HG03571 (cell line): ENCODE results near the gene MAB21L2.
"Not testable (repeated sequence)": the region's sequence is repeated elsewhere in the genome, so short reads cannot be mapped to it uniquely, and the experiment has no call there.

Source experiments
- ATAC-seq: cut with Tn5 transposase; IDR thresholded peaks from one replicate; pipeline ENCODE4 v1.9.1; 2021; ENCODE audit not compliant: unreplicated experiment

Gene MAB21L2

GRCh38 chr4:150582146-150582872 is at the start of gene MAB21L2:
Gene MAB21L2, plus strand, starts transcription at chr4:150582151. Its CDS starts 879 bp downstream, at chr4:150583030.
- ATAC-seq, result no peak

DNA sequence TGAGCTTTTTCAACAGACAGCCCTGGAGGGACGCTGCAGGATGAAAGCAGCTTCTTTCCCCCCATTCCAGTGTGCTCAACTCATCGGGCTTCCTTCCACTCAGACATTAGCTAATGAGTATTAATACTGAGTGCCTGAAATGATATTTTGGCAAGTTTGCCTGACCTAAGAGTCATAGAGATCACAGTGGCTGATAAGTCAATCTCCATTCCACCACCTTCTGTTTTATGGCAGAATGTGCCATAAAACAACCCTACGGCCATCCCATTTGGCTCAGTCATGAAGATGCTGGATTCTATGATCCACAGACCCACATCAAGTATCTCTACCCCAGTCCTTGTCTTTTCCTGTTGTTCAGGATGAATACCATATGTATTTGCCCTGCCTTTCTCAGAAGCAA is 48.3 kb upstream of the MAB21L2 start:
- no peak for ATAC-seq

- ATAC-seq, result no peak
Observed at GRCh38 chr4:150534818-150535217, 47.1 kb upstream of the MAB21L2 start.

DNA sequence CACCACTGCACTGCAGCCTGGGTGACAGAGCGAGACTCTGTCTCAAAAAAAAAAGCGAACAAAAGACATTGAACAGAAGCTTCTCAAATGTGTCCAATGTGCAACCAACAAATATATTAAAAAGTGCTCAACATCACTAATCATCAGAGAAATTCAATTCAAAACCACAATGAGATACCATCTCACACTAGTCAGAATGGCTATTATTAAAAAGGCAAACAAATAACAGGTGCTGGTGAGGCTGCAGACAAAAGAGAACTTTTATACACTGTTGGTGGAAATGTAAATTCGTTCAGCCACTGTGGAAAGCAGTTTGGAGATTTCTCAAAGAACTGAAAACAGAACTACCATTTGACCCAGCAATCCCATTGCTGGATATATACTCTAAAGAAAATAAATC is 44.0 kb upstream of the MAB21L2 start:
- not testable (repeated sequence) for ATAC-seq

DNA sequence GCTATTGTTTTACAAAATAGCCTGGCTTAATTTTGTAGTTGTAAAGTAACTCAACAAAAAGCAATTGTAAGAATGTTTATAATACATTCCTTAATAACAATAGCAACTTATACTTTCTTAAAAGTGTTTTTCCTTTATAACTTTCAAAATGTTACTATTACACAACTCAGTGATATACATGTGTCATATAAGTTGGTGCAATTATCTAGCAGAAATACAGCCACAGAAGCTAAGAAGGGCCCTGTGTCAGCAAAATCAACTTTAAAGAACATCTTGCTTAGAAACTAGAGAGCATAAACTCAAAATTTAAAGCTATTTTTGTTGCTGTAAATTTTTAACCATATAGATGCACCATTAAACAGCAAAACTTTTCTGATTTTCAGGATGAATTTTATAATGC is 41.4 kb upstream of the MAB21L2 start:
- no peak for ATAC-seq

- no peak for ATAC-seq
Observed at GRCh38 chr4:150540959-150541360, 41.0 kb upstream of the MAB21L2 start.

DNA sequence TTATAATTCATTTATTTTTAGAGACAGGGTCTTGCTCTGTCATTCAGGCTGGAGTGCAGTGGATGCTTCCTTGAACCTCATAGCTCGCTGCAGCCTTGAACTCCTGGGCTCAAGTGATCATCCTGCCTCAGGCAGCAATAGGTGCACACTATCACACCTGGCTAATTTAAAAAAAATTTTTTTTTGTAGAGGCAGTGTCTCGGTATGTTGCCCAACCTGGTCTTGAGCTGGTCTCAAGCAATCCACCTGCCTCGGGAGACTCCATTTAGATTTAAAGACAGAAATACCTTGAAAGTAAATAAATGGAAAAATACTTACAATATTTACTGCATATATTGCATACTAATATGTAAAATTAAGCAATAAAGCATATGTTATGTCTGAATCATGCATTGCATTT is 40.3 kb upstream of the MAB21L2 start:
- no peak for ATAC-seq

GRCh38 chr4:150543042-150543441 is 38.9 kb upstream of the MAB21L2 start:
- no peak for ATAC-seq

GRCh38 chr4:150546286-150546685 is 35.7 kb upstream of the MAB21L2 start:
- ATAC-seq, result no peak

DNA sequence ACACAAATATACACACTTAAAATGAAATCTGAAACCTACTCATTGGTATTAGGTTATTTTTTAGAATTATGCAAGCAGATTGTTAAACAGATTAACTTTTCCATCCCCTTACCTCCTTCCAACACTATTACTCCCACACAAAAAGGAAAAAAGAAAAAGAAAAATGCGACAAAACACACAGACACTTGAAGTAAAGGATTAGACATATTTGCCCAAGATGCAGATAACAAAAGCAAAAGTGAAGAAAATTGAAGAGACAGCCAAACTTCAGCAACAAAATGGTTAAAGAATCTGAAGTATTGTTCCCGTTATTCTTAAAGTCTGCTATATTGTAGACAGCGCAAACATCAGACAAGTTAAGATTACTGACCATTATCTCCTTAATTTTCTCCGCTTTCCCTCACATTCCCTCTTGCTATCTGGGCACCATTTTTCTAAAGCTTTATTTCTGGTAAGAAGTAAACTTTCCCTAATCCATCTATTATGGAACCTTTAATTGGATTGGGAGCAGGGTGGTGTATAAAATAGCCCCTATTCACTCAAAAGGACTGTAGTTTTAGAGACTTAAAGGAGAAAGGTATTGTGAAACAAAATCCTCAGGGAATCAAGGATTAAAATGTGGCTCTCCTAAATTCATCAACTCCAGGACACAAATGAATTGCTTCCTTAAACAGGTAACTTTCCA is 34.7 kb upstream of the MAB21L2 start:
- no peak for ATAC-seq

GRCh38 chr4:150557811-150558210 is 24.1 kb upstream of the MAB21L2 start:
- not testable (repeated sequence) for ATAC-seq

DNA sequence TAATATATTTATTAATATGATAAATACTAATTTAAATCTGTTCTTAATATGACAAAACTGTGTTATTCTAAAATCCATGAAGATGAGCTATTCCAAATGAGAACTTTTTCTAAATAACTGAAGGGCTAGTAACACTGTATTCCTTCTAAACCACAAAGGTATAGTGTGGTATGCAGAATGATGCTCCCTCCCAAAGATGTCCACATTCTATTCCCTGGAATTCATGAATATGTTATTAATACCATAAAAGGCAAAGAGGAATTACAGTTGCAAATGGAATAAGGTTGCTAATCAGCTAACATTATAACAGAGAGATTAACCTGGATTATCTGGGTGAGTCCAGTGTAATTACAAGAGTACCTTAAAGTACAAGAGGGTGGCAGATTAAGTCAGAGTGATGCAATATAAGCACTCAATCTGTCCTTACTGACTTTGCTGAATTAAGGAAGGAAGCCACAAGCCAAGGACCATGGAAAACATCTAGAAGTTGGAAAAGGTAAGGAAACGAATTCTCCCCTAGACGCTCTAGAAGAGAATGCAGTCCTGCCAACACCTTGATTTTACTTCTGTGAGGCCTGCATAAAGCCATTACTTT is 20.7 kb upstream of the MAB21L2 start:
- ATAC-seq, result no peak

- no peak for ATAC-seq
Observed at GRCh38 chr4:150562250-150562649, 19.7 kb upstream of the MAB21L2 start.

DNA sequence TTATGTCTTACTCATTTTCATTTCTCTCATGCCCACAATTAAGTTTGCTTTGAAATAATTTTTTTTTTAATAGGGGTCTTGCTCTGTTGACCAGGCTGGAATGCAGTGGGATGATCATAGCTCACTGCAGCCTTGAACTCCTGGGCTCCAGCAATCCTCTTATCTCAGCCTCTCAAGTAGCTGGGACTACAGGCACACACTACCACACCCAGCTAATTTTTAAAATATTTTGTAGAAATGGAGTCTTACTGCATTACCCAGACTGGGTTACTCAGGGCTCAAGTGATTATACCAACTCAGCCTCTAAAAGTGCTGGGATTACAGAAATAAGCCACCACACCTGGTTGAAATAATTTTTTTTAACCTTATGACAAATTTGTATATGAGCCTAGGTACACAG is 19.2 kb upstream of the MAB21L2 start:
- no peak for ATAC-seq

DNA sequence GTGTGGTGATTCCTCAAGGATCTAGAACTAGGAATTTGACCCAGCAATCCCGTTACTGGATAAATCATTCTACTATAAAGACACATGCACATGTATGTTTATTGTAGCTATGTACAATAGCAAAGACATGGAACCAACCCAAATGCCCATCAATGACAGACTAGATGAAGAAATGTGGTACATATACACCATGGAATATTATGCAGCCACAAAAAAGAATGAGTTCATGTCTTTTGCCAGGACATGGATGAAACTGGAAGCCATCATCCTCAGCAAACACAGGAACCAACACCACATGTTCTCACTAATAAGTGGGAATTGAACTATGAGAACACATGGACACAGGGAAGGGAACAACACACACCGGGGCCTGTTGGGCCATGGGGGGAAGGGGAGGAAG is 17.0 kb upstream of the MAB21L2 start:
- ATAC-seq, result not testable (repeated sequence)

- ATAC-seq, result no peak
Observed at GRCh38 chr4:150567070-150567469, 14.9 kb upstream of the MAB21L2 start.

DNA sequence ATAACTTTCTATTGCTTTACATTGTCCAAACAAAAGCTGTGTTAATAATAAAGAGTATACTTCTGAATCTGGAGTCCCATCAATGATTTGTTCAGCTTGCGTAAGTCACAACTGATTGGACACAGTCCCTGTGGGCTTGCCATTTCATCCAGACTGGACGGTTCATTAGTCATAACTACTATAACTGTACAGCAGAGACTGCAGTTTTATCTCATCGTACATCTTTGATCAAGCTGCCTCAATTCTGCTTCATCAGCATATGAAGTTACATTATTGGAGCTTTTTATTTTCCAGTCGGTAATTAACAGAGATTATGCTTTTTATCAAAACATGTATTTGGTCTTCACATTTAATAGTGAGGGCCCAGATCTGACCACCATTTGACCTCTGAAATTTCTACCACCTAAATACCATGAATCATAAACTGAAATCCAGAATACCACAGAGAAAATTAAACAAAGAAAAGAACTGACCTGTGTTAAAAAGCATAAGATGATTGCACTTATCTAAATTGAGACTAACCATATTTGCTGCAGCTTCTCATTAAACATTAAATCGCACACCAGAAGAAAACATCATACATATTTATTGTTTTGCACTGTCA is 12.5 kb upstream of the MAB21L2 start:
- ATAC-seq, result no peak

GRCh38 chr4:150569998-150570535 is 11.9 kb upstream of the MAB21L2 start:
- no peak for ATAC-seq

- no peak for ATAC-seq
Observed at GRCh38 chr4:150570862-150571261, 11.1 kb upstream of the MAB21L2 start.

DNA sequence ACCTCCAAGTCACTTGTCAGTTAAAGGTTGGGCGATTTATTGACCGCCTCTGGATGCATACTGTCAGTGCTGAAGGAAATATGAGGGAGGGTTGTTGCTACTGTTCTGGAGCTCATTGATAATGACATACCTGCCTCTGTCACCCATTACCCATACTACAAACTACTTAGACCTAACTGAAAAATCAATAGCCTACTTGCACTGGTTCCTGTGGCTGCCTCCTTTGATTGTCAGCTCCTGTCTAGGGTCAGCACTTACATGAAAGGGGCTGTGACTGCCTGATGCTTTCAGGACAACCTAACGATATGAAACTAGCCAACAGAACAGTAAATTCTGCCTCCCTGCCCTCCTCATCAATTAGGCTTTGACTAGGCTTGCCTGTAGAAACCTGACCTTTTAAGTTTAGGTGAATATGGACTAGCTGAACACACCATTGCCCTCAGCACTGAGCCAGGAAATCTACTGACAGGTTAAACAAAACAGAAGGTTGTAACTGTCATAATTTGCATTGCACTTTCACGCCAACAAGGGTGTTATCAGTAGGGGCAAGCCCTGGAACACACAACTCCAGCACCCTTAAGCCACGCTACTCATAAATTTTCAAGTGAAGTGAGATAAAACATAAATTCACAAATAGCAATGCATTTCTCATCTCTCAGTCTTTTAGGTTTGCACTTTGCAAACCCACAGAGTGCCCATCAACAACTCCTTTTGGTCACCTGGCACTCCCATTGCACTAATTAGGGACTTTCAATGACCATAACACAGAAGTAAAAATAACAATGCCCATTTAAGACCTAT is 9.0 kb upstream of the MAB21L2 start:
- no peak for ATAC-seq

DNA sequence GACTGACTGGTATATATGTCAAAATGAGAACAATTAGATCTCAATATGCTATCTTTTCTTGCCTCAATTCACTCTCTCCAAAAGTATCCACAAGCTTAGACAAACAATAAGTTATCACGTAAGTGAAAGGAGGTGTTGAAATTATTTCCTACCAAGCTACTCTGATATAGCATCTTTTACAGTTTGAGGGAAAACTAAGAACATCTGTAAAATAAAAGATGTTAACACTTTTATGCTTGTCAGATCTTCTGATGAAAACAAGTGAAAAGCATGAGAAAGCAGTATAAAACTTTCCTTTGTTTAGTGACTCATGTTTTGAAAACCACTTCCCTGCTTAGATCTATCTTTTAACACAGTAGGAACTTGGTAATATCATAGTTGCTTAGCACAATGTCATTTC is 8.4 kb upstream of the MAB21L2 start:
- no peak for ATAC-seq
